Right lobe of liver (tissue), 4 donors: ENCODE data around the gene RUSF1.

Experiments used
- CTCF ChIP-seq, 4 donors: fragments of 200-600 bp in 3 of 4; fragments of 450-650 bp in 1 of 4; IDR thresholded peaks; one replicate each; pipeline versions ENCODE4 v1.5.1 to v1.8.0; 2016 to 2022; ENCODE audit warnings: antibody characterized with exemption in 4 of 4, mild to moderate bottlenecking in 2 of 4
- POLR2A ChIP-seq: fragments of 450-650 bp; IDR thresholded peaks from one replicate; pipeline ENCODE4 v1.6.1; 2017; ENCODE audit warnings: antibody characterized with exemption, mild to moderate bottlenecking
- donor health status: DM: no; HTN: no; CAD: no.
- donor health status: DM: no; HTN: no; CAD: no.
- donor health status: DM: no; HTN: yes; CAD: no.

- TF ChIP-seq POLR2A = no peak
- TF ChIP-seq CTCF (IDR thresholded peaks at IDR 0.05) = no peak
These were observed 28.4 kb downstream of the RUSF1 start for GRCh38 chr16:31479751-31480150.
